Activated CD8-positive, alpha-beta memory T cell treated with anti-CD3 and anti-CD28 coated beads, Interleukin-2, amount 50 U/mL, for 4 hours (primary cell): ENCODE measurements around the gene RAB3C.

ENCODE experiments used
- DNase-seq: peaks from one replicate; pipeline ENCODE4 v3.0.0-alpha.2; 2020

RAB3C gene

GRCh38 chr5:58606064-58606463 lies 23.2 kb downstream of the RAB3C start:
- no peak for DNase-seq

DNA sequence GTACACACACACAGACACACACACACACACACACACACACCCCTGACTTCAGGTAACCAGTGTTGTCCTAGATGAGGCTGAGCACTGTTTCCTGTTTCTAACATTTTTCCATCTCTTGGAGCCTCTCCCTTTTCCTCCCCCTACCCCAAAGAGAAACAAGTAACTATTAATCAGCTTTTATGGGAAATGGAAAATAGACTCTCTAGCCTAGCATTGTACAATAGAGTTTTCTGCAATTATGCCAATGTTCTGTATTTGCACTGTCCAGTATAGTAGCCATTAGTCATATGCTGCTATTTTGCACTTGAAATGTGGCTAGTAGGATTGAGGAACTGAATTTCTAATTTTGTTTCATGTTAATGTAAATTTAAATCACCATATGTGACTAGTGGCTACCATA lies 33.1 kb downstream of the RAB3C start:
- DNase-seq: no peak

- DNase-seq: no peak
These were observed 34.4 kb downstream of the RAB3C start for GRCh38 chr5:58617241-58617640.

GRCh38 chr5:58620336-58620735 lies 37.5 kb downstream of the RAB3C start:
- DNase-seq: no peak

- DNase-seq: no peak
These were observed 40.3 kb downstream of the RAB3C start for GRCh38 chr5:58622936-58623871.

DNA sequence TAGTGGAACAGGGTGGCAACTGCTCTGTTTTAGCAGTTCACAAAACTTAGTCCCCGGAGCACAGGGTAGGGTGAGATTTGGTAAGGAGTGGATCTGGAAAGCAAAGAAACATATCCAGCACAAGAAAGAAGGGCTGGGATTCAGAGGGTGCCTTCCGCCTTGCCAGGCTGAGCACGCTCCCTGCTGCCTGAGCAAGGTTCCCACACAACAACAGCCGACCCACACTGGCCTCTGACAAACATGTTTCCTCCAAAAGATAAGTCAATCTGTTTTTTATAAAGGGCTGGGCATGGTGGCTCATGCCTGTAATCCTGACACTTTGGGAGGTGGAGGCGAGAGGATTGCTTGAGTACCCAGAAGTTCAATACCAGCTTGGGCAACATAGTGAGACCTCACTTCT lies 45.8 kb downstream of the RAB3C start:
- DNase-seq: no peak

- no peak for DNase-seq
These were observed 46.6 kb downstream of the RAB3C start for GRCh38 chr5:58629271-58630159.

DNA sequence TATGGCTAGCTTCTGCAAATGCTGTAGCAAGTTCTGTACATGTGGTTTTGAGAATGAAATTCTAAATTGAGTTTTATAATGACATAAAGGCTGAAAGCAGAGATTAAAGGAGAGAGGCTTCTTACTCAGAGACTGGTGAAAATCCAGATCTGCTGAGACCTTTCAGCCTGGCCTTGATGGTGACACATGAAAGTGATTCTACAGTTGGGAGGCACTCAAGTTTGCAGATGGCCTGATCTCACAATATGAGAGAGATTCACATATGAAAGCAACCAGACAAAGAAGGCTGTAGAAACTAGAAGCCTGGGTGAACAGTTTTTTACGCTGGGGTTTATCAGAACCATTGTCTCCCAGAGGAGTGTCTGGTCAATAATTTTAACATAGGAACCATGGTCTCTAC lies 49.0 kb downstream of the RAB3C start:
- no peak for DNase-seq

DNA sequence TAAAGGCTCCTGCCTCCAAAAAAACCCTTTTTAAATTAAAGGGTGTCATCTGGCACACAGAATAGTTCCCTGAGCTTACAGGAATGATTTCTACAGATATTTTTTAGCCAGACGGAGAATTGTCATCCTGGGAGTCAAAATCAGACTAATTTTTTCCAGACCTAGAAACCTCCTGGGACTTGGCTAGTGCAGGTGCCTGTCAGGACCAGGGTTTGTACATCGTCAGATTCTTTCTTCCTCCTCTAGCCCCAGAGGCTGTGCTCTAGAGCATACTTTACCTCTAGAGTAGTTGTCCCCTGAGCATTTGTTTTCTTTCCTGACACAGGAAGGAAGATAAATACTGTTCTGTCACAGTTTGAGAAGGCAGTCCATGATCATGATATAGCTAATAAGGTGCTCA lies 52.5 kb downstream of the RAB3C start:
- DNase-seq: no peak

DNA sequence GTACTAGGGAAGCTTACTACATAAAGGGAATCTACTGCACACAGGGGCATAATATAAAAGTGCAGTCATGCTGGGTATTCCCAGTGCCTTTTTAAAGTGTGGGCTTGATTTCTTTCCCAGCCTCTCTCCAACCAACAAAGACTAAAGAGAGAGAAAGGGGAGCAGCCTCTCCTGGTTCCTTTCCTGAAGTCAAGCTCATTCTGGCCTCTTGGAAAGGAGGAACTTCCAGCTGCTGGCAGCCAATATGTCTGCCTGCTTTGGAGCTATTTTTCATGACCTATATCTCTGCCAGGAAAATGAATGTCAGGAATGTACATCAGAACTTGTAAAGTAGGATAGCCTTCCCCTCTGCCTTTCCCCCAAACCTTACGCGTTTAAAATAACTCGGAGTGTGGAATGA lies 57.1 kb downstream of the RAB3C start:
- DNase-seq: no peak

GRCh38 chr5:58641533-58641932 lies 58.7 kb downstream of the RAB3C start:
- DNase-seq: no peak

GRCh38 chr5:58648846-58649245 lies 66.0 kb downstream of the RAB3C start:
- no peak for DNase-seq

GRCh38 chr5:58649716-58650115 lies 66.8 kb downstream of the RAB3C start:
- DNase-seq: no peak

DNA sequence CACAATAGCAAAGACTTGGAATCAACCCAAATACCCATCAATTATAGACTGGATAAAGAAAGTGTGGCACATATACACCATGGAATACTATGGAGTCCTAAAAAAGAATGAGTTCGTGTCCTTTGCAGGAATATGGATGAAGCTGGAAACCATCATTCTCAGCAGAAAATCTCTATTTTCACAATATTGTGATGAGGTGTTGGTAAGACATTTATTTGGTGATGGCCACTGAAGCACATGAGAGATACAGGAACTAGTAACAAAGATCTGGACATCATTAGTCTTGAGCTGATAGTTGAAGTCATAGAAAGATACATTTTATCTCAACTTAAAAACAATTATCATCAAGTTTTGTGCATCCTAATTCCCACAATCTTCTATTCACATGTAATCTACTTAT lies 70.6 kb downstream of the RAB3C start:
- no peak for DNase-seq

DNA sequence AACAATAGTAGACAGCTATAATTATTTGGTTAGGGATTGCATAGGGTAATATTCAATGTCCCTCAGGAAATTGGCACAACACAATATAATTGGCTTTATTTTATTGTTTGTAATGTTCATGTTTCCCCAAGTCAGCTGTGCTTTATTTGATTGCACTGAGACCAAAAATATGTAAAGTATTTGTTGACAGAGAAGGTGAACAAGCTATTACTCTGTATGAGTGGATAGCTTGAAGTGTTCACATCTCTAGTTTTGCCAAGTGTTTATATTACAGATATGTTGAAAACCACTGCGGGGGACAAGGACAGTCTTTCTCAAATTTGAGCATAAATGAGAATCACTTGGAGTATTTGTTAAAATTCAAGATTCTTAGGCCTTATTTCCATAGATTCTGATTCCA lies 83.3 kb downstream of the RAB3C start:
- no peak for DNase-seq

DNA sequence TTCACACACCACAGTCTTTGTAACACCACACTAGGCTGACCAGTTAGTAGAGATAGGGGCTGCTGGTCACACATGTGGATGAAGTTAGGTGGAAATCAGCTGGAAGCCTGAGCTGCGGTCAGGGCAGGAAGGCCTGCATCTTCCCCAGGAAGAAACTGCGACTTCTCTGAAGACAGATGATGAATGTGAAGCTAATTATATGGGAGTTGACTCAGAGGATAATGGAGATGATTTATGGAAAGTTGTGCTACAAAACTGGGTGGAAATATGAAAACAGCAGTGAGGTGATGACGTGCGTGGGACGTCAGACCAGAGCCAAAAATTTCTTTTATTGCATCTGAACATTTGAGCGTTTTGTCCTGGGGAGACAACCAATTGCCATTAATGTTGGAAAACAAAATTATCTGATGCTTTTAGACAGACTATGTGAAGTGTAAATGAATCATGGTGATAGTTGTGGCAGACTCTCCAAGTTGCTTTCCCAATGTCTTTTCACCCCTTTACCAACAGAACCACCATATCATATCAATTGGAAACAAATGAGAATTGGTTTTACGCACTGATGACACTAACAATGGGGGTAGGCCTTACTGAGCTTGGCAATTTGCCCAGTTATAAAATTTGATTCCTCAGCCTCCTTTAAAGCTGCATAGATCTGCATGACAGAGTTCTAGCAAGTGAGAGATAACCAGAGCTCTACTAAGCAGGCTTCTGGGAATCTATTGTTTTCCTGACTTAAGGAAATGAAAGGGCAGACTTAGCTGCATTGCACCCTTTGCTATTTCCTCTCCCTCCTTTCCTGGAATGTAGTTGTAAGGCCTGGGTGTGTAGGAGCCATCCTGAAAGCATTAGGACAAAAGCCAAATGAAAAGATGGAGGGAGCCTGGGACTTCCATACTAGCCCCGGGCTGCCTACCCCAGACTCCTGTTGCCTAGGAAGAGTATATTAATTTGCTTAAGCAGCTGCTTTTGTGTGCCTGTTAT lies 84.0 kb downstream of the RAB3C start:
- DNase-seq: no peak

GRCh38 chr5:58670582-58670981 lies 87.7 kb downstream of the RAB3C start:
- no peak for DNase-seq

DNA sequence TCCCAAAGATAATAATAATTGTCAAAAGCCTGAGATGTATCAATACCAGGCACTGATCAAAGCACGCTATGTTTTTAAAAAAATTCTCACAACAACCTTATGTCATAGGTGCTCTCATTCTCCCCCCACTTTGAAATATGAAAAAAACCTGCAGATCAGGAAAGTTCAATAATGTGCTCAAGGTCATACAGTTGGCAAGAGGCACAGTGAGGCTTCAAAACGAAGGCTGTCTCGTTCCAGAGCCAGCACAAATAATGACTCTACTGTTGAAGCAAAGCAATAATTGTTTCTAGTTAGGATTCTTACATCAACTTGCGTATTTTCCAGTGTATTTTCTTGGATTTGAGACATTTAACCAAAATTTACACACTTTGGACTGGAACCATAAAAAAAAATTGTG lies 88.3 kb downstream of the RAB3C start:
- no peak for DNase-seq

GRCh38 chr5:58672521-58672920 lies 89.6 kb downstream of the RAB3C start:
- DNase-seq: no peak

- no peak for DNase-seq
These were observed 91.2 kb downstream of the RAB3C start for GRCh38 chr5:58674070-58674469.

DNA sequence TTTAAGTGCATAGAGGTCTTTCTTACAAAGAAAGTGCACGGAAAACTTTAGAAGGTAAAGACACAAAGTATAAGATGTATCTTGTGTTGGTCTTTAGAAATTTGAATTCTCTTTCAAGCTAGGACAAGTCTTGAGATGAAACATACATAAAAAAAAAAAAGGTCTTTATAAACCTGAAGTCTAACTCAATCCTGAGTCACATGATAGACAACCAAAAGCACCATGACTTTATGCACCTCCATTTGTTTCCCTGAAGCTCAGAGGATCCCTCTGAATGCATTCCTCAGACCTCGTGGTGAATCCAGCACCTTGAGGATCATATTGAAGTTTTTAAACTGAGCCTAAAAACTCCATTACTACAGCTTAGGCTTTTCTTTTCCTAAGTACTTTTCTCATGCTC lies 91.8 kb downstream of the RAB3C start:
- DNase-seq: no peak

GRCh38 chr5:58675341-58675740 lies 92.5 kb downstream of the RAB3C start:
- no peak for DNase-seq

- no peak for DNase-seq
These were observed 94.8 kb downstream of the RAB3C start for GRCh38 chr5:58677650-58678049.
